SW480 (cell line): ENCODE data around the gene HHEX.
"Not testable (repeated sequence)": the region's sequence is repeated elsewhere in the genome, so short reads cannot be mapped to it uniquely, and the experiment has no call there.

Experiments used
- DNase-seq: peaks from one replicate; pipeline ENCODE4 v3.0.0-alpha.2; 2016; ENCODE audit warnings: low spot score

HHEX gene

DNA sequence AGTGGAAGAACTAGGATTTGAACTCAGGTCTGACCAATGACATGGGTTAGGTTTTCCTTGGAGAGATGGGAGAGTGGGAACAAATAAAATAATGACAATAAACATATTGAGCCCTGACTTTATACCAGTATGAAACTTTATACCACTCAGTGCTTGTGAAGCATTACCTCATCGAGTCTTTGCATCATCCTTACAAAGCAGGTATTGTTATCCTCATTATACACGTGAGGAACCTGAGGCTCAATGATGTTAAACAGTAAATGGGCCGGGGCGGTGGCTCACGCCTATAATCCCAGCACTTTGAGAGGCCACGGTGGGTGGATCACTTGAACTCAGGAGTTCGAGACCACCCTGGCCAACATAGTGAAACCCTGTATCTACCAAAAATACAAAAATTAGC, 47.7 kb downstream of the HHEX start:
- DNase-seq = no peak

DNA sequence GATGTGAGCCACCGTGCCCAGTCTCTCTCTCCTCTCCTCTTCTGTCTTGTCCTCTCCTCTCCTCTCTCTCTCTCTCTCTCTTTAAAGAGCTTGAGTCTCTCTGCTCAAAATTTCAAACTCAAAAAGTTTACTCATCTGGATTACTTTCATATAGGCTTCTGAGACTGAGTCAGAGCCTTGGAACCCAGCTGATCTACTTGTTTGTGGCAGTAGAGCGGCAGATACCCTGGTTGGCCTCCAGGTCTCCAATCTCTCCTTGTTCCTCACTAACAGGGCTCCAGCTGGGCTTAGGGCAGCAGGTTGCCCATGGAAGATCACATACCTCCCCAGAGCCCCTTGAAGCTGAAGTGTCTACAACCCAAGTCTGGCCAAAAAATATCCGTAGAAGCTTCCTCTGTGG, 51.0 kb downstream of the HHEX start:
- no peak for DNase-seq

DNA sequence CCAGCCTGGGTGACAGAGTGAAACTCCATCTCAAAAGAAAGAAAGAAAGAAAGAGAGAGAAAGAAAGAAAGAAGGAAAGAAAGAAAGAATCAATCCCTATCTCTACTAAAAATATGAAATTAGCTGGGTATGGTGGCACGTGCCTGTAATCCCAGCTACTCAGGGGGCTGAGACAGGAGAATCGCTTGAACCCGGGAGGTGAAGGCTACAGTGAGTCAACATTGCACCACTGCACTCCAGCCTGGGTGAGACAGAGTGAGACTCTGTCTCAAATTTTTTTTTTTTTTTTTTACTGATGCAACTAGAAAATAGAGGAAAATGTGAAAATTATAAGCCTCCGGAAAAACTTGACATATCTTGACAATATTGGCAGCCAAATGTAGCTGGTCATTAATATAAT, 52.0 kb downstream of the HHEX start:
- DNase-seq = not testable (repeated sequence)

DNA sequence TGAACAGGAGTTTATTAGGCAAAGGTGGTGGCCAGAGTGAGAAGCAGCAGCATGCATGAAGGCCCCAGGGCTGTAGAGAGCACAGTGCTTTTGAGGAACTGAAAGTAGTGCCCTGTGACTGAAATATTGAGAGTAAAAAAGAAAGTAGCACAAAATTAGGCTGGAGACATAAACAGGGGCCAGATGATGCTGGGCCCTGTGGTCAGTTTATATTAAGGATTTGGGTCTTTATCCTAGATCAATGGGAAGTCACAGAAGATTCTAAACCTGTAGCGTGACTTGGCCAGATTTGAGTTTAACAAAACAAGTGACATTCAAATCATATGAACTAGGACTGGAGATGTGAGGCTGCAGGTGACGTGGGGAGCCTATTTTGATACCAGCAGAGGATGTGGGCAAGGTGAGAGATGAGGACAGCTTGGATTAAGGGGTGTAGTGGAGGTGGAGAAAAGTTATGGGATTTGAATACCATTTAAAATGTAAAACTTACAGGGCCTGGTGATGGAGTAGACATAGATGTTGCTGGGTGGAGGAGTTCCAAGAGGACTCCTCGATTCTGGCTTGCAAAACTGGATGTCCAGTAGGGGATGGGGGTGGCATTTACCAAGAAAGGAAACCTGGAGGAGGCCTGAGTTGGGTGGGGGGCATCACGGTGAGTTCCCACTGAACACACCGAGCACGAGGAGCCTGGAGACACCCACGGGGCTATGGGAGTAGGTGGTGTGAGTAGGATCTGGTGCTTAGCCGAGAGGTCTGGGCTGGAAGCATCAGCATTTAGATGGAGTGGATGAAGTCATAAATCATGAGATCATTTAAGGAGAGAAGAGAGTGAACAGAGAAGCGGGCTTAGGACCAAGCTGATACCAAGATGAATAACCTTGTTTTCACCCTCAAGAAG, 52.8 kb downstream of the HHEX start:
- DNase-seq = no peak
